HG02884 (cell line): Measurements from ENCODE around the gene C1orf116.

Source experiments
- ATAC-seq: cut with Tn5 transposase; IDR thresholded peaks from one replicate; pipeline ENCODE4 v1.9.1; 2021; ENCODE audit warnings: mild to moderate bottlenecking, moderate library complexity; ENCODE audit not compliant: unreplicated experiment

The C1orf116 gene

DNA sequence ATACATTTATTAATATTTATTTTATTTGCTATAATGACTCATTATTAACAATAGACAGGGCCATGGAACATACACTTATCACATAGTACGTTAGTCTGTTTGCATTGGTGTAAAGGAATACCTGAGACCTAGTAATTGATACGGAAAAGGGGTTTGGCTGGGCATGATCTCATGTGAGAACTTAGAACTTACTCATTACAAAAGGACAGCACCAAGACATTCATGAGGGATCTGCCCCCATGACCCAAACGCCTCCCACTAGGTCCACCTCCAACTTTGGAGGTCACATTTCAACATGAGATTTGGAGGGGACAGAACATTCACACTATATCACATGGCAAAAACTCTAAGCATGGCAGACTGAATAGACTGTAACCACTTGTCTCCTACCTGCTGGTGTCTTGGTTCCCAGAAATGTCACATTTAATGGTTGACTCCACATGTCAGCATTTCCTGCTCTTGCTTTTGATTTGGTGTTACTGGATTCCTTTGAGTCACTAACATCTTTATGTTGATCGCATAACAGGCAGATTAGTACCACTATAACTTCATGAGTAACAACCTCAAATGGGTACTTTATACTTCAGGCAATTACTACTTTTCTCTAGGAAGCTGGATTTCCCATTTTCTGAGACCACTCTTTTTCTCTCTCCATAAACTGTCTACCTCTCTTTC lies 3.5 kb upstream of the C1orf116 start:
- ATAC-seq: no peak

DNA sequence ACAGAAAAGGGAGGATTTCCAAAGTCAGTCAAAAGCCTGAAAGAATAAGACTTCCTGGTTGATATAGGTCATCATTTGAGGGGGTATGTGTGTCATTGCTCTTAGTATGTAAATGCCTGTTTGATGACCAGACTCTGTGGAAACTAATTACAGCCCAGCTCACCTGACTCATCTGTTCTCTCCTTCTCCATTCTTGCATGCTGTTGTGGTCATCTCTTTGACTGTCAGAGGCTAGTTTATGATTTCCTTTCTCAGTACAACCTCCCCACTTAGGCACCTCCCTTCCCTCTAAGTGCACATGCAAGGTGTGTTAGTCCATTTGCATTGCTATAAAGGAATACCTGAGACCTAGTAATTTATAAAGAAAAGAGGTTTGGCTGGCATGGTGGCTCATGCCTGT lies 2.4 kb upstream of the C1orf116 start:
- no peak for ATAC-seq

DNA sequence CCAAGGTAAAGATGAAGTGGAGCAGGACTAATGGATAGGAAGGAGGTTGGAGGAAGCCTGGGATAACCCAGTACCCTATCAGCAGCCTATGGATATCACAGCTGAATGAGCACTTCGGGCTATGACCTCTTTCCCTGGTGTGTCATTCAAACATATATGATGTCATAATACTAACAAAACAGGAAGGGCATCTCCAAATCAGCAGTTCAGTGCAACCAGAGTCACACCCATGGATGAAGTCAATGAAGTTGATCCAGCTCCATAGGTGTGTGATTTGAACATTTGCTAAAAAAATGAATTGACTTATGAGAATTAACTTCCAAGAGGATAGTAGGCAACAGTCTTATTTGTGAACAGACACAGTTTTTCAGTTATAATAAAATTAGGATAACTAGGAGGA lies 1.7 kb upstream of the C1orf116 start:
- no peak for ATAC-seq

DNA sequence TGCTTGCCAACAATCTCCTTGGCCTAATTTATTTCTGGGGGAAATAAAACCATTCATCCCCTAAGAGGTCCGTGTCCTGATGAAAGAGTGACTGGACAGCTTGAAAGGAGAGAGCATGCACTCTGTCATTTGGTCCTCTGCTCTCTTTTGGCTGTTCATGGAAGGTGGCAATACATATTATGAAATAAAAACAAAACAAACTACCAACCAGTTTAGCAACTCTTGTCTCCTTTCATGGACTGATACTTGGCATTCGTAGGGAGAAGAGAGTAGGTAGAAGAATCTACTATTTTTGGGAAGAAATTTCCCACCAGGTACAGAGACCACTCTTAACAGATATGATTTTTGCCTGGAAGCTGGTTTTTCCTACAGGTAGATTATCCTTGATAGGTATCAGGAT lies 746 bp upstream of the C1orf116 start:
- no peak for ATAC-seq

DNA sequence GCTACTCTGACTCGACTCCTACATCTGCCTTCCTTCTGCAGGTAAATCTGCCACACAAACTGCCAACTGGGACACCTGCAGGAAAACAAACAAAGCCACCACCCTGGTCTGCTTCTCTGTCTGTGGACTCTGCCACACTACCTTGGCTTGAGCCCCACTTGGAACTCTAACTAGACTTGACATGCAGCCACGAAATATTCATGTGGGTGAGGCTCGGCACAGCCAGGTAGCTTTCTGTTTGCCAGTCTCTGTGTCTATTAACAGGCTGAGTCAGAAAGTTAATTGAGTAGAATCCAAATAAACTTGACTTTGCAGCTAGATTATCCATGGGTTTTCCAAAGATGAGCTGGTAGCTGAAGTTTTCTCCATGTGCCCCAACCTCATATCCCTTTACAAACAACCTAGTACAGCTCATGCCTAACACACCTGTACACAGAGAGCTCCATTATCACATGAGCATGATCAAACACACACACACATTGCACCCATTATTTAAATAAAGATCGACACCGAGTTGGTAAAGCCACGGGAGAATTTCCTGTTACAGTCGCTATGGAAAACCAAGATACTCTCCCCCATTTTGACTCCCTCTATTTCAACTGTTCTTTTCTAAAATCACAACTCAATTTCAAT lies 808 bp downstream of the C1orf116 start:
- ATAC-seq: no peak

DNA sequence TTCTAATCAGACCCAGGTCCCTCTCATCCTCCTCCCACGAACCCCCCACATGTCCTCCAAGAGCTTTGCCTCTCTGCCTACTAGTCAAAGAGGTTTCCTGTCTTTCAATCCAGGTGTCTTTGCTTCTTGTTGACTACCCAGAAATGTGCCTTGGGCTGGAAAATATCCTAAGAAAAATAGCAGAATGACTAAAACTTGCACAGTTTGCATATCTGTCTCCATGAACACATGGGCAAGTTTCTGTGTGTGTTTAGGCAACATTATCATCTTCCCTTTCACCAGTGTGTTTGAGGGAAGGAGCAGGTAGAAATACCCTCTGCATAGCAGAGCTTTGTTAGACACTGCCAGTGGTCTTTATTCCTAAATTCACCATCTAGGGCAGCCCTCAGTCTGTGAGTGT lies 1.5 kb downstream of the C1orf116 start:
- no peak for ATAC-seq

DNA sequence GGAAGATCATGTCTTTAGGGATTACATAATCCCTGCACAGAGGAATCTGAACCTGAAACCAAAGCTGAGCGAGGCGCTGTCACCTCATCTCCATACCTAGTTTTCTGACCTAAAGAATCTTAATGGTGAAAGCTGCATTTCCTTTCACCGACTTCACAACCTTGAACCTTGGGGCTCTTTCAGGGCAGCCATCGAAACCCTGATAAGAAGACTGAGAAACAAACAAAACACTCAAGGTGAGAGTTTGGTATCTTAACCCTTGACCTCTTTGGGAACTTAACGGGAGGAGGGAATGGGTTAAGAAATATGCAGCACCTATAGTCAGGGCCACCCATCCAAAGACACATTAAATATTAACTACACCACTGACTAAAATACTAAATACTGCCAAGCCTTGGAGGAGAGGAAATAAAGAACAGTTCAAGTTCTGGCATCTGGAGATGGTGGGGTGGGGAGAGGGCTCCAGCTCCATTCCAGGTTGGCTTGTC lies 2.0 kb downstream of the C1orf116 start:
- no peak for ATAC-seq

DNA sequence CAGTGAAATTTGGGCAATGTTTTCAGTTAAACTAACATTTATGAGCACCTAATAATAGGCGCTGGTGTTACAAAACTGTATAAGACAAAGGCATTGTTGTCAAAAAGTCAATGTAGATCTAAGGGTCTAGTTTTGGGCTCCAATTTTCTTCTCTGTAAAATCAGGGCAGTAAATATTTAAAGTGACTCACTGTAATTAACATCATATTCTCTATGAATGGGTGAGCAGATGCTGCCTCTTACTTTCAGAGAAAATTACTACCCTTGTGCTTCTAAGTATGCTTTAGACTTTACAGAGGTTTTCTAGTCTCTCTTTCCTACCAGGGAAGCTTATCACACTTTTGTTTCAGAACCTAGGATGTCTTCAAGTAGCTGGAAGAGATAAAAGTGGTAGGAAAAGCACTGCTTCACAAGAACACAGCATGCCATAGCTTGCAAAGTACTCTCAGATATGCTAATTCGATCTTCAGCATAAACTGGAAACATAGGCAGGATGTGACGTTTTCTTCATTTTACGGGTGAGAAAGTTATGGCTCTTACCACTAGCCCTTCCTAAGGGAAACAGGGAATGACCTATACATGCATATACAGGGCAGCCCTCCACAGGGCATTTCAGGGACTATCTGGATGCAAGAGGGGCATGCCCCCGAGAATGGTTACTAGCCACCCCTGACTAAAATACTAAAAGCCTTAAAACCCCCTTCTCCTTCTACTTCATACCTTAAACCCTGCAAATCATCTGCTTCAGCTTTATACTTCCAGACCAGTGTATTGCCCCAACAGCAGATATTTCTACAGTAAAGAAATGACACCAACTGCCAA lies 2.6 kb downstream of the C1orf116 start:
- ATAC-seq: no peak

DNA sequence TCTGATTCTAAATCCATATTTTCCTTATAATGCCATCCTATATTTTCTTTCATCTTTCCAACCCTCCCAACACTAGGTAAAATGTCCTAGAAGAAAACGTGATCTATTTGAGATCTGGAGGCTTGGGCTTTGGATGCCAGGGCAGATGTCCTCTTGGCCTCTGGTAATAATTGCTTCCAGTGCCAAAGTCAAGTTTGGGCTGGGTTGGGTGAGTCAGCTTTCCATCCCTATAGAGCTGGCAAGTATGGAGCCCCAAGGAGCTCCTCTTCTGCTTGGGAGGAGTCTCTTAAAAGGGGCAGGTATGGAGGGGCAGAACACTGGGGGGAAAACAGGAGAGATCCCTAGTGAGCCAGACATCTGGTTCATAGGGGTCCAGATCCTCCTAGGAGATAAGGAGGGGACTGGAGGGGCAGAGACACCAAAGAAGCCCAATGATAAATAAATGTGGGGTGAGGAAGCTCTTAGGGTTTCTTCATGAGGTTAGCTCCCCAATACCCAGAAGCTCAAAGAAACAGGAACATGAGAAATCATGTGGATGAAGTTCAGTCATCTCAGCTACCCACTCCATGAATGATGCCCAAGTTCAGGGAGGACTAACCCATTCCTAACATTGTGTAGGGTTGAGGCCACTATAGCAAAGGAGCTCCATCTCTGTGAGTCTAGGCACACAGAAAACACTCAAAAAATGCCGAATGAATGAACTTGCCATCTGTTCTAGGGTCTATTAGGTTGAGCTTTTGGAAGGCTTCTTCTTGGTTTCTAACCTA lies 3.5 kb downstream of the C1orf116 start:
- ATAC-seq: no peak

DNA sequence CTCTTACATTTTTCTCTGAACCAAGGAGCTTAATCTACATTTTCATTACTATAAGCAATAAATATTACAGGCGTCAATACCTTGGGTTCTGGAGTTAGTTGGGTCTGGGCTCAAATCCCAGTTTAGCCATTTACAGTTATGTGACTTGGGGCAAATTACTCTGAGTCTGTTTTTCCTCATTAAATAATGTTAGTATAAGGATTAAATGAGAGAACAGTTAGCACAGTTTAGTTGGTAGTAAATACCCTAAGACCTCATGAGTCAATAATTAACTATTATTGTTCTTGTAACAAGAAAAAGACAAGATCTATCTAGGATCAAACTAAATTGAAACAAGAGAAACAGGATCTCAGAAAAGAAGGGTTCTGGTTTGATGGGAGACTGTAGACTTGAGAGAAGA lies 4.6 kb downstream of the C1orf116 start:
- no peak for ATAC-seq

DNA sequence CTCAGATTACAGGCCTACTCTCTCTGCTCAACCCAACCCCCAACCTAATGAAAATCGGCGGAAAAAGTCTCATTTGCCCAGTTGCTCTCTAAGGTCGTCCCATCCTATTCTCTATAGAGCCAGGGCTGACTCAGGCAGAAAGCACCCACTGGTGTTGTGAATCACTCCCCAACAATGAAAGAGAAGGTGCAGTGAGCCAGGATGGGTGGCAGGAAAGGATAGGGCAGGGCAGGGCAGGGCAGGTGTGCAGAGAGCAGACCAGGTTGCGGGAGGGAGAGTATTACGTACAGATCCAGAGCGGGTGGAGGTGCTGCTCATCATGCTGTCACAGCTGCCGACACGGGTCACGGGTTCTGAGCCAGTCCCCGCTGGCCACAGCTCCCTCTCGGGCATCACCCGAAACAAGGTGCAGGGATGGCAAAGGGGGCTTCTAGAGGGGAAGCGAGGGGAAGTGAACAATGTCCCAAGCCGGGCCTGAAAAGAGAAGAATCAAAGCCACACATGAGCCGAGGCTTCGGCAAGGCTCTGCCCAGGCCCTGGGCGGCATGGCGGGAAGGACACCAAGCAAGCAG lies 5.3 kb downstream of the C1orf116 start:
- no peak for ATAC-seq

DNA sequence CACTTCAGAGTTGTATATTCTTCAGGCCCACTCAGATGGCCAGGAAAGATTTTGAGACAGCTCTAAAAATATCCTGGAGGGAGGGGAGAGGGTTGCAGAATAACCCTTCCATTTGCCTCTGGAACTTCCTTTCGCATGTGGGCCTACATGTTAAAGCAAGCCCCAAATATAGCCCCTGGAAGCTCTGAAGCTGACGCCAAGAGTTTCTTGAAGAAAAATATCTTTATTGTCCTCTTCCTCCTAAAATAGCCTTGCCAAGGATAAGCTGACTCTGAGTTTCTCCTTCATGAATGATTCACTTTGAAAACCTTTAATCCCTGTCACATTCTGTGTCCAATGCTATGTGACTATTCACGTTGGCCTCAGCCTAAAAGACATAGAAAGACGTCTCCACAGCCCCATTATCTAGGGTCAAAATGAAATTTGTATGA lies 6.4 kb downstream of the C1orf116 start:
- no peak for ATAC-seq

DNA sequence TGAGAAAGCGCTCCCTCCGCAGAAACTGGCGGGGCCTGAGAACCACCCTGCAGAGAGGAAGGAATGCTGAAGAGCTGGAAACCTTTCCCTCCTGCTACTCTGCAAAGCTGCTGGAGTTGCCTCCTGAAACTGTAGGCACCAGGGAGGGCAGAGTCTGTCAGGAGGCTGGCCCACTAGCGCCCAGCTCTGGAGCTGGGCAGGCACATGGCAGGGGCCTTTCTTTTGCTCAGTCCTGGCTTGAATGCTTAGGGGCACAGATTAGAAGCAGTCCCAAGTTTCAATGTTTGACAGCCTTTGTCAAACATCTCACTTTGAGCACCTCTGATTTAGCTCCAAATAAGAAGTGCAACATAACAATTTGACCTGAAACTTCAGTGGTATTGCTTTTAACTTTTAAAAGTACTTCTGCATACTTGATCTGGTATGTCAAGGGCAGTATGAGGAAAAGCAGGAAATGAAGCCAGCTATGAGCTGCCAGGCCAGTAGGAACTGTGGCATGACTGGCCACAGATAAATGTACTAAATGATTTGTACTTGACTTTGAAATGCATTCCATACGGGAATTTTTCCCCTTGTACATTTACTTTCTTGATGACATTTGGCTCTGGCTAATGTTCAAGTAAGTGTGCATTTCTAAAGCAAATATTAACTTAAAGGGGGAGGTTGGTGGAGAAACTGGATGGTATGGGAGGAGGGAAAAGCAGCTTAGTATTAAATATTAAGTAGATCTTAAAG lies 7.2 kb downstream of the C1orf116 start:
- ATAC-seq: no peak

DNA sequence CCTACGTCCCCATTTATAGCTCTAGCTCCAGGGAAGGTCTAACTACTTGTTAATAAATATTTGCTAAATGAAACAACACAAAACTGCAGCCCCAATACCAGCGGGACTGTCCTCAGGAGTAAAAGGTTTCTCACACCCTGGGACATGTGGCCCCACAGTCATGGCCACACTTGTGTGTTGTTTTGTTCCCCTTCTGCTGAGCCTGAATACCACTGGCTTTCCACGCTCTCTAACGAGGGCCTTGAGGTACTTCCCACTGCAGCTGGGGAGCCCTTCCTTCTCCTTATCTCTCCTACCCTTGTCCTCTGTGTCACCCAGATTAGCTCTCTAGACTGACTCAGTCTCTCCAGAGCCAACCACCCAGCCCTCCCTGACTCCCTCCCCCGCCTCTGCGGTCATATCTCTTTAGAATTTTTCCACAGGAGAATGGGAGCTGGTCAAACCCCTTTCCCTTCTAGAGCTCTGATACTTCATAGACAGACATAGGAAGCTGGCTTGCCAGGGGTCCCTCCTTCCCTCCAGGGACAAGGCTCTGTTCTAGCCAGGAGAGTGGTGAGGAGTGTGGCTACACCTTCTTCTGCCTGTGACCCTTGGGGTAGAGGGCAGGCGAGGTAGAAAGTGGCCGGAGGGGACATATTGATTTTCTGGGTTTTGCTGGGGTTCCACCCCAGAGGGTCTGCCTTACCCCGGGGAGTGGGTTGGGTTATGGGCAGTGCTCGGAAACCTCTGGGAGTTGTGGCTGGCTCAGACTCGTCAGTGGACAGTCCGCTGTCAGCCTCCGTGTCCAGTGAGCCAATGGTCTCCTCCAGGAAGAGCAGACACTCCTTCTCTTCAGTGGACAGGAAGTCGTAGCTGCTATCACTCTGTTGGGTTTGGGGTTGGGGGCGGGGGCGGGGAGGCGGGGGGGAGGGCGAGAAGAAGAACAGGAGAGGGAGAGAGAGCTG lies 8.1 kb downstream of the C1orf116 start:
- ATAC-seq: no peak

DNA sequence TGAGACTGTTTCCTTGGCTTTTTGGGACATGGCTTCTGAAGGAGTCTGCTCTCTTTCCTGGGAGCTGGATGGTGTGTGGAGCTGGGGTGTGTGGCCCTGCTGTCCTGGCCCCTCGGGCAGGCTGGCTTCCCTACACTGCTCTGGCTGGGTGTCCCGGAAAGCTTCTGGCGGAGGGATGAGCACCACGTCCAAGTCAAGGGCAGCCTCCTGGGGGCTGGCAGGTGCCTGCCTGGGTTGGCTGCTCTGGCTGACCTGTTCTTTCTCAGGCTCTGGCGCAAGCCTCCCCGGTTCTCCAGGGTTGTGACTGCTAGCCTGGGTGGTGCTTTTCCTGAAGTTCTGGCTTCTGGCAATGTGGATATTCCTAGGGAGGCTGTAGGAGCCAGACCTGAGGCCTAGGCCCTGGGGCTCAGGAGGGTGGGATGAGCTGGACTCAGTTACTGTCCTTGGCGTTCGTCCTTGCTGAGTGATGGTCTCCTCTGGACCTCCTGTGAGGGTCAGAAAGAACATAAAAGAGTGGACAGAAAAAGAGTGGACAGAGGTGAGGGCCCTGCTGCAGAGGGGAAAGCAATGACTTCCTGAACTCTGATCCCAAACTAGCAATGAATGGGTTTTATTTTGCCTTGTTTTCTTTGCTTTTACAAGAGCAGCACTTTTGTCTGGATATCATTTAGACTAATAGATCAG lies 9.4 kb downstream of the C1orf116 start:
- ATAC-seq: no peak

DNA sequence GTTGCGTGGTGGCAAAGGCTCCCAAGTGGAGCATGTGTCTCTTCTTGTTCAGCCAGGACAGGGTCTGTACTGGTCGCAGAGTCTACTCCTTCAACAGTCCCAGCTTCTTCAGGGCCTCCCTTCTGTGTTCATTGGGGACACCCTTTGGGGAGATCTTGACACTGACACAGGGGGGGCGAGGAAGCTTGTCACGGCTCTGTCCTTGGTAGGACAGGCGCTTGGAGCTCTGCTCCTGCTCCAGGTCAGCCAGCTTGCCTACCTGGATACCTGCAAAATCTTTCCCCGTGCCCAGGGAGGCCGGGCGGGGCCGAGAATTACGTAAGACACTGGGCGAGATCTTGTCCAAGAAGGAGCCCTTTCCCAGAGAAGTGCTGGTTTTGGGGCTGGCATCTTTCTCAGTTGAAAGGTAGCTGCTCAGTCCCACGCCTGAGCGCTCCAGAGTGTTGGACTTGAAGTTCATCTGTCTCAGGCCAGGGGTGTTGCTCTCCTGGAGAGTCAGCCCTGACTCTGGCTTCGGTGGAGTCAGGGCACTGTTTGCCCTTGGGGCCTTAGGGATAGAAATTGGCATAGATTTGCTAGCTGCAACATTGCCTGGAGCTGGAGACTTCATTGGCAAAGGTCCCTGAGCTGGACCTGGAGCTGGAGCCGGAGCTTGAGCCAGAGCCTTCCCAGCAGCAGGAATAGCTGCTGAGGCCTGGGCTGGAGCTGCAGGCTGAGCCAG lies 10.5 kb downstream of the C1orf116 start:
- no peak for ATAC-seq

DNA sequence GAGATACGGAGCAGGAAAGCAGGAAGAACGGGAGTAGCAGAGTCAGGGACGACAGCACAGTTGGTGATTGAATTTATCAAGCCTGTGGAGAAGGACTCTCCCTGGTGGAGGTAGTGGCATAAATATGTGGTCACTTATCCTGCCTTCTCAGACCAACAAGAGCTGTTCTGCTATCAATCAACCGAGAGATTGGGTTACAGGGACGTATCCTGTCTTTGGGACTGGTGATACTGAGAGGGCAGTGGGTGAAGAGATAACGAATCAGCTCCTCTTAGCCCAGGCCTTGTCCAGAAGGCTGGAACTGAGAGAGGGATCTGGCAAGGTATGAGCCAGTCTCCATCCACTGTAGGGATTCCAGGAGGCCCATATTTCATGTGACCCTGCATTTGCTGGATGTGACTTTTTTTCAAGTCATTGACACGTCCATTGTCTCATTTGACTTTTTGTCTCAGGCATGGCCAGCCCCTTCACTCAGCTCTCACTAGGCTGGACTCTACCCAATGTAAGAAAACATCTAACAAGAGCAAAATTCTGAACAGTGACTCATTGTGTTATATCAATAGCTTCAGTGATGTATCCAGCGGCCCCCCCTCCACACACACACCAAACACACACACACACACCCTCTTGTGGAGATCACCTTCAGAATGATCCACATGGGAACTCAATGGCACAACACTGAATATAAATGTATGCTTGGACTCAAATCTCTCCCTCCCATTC lies 11.3 kb downstream of the C1orf116 start:
- ATAC-seq: no peak
